ENCODE measurements around the gene CTSD. TPM values are rescaled to one million over a fixed set of nuclear protein-coding genes. Genes with fewer than 3 reads are reported as not detected.

CTSD gene
- total and polyA plus RNA-seq, 2 of the 8 experiments (the other 6 are each of a cell fraction or from before 2014, with no cell fraction given), result 169 to 173 TPM

DNA sequence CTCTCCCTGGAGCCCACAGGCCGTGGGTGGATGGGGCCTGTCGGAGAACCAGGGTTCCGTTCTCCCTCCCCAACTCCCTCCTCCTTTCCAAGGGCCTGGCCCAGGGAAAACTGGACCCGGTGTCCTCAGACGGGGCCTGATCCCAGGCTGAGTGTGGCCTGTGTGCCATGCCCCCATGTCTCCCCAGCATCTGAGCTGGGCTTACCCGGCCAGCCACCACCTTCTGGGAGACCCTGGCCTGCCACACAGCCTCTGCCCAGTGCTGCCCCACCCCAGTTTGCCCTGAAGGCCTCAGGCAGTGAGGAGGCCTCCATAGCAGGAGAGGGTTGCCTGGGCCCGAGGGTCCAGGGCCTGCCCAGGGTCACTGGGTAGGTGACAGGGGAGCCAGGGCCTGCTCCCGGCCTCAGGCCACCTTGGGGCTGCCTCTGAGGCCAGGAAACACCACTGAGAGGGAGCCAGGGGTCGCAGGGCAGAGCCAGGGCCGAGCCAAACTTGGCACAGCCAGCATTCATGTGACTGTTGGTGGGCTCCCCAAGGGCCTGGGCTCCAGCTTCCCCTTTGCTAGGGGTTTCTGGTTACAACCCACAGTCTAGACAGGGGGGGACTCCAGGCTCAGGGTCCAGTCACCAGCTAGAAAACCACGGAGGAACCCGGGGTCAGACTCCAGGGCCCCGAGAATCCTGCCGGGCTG is 12.7 kb downstream of the CTSD start:
- no peak for FAIRE-seq
- H4K5ac ChIP-seq (ENCODE audit: insufficient read length, low read depth, low read length), result no peak overlapping the region
- peaks cover 12 to 32% (median 27%) of the 10 kb centered on the region in 4 experiments; a peak in 6 of 7 replicates for H3K27me3 ChIP-seq (replicated peaks in 1 of 4; ENCODE audit: control insufficient read depth in 3 of 4, extremely low read depth in 1 of 4, insufficient read depth in 3 of 4, low read length in 3 of 4)
- WGBS, 2 experiments (ENCODE audit: extremely low coverage in 1 of 2, insufficient coverage in 1 of 2, insufficient read length in 1 of 2, insufficient replicate concordance in 2 of 2, low coverage in 1 of 2, low lambda C conversion rate in 2 of 2, missing lambda C conversion rate in 1 of 2), result 88% methylated on average over 13 of the region's 14 CpGs; no CpG with 5 or more reads in 1 of the 2 experiments
- no peak overlapping the region for H3K56ac ChIP-seq (replicated peaks; ENCODE audit: insufficient read length, low read depth, low read length)
- ChIA-PET POLR2A (ENCODE audit: partially characterized antibody) (interaction anchor here (2.3 kb wide), 1 partner anchor 13 kb away, joined by 6 read pairs; the partner anchor contains the start of gene CTSD), CTCF (ENCODE audit: partially characterized antibody) (interaction anchor here (1.3 to 3.2 kb wide), 3 partner anchors 74 to 88 kb away, joined by 3 to 15 read pairs (median 7); partner anchors contain the start of gene TNNI2)
- no peak overlapping the region for H2BK15ac ChIP-seq (ENCODE audit: low read length)
- no peak overlapping the region for H2BK12ac ChIP-seq (ENCODE audit: low read depth, low read length)
- DNase-seq (ENCODE audit: low read depth in 1 of 2, low spot score in 2 of 2), result no peak
- peaks cover 0 to 14% (median 4%) of the 10 kb centered on the region in 4 experiments; a peak in 5 of 7 replicates for H3K4me1 ChIP-seq (replicated peaks in 1 of 4; ENCODE audit: control insufficient read depth in 3 of 4, insufficient read depth in 4 of 4, low read length in 3 of 4)
- no peak overlapping the region for H3K4ac ChIP-seq (replicated peaks; ENCODE audit: insufficient read length, low read depth, low read length)
- peak overlapping the region; percentile 53; the same call in 1 of the 2 replicates for H4K8ac ChIP-seq (ENCODE audit: extremely low read depth, insufficient read depth, low read length)
- H2BK20ac ChIP-seq (ENCODE audit: low read length), result no peak overlapping the region
- no peak overlapping the region for H3K27ac ChIP-seq (ENCODE audit: low read depth, low read length)
- H2AK5ac ChIP-seq (ENCODE audit: low read depth, low read length), result no peak overlapping the region
- H3K9ac ChIP-seq (replicated peaks in 1 of 4; ENCODE audit: extremely low read depth in 1 of 4, low read depth in 3 of 4, low read length in 3 of 4), result no peak overlapping the region
- H3K36me3 ChIP-seq (ENCODE audit: control insufficient read depth in 2 of 4, insufficient read depth in 4 of 4, low read length in 3 of 4), result peaks cover 0 to 12% (median 3%) of the 10 kb centered on the region in 4 experiments; a peak in 4 of 8 replicates
- no peak overlapping the region for H3K23ac ChIP-seq (ENCODE audit: insufficient read length)
- H3K14ac ChIP-seq (ENCODE audit: insufficient read length), result no peak overlapping the region
- H3K4me3 ChIP-seq (ENCODE audit: extremely low read depth in 1 of 4, insufficient read depth in 2 of 4, low read depth in 3 of 4, low read length in 4 of 4), result no peak overlapping the region
- H3K9me3 ChIP-seq (ENCODE audit: insufficient read depth in 2 of 2, low read depth in 1 of 2, low read length in 1 of 2), result no peaks in the 10 kb centered on the region
- peaks cover 8 to 12% of the 10 kb centered on the region in 2 experiments for H4K20me1 ChIP-seq (replicated peaks in 1 of 2; ENCODE audit: control insufficient read depth in 1 of 2, insufficient read depth in 2 of 2, low read length in 2 of 2)
- peaks cover 9% of the 10 kb centered on the region; the same call in 1 of the 2 replicates for H3K23me2 ChIP-seq (ENCODE audit: low read depth, low read length)
- no peaks in the 10 kb centered on the region for H3K79me1 ChIP-seq (ENCODE audit: low read depth, low read length)
- H2AFZ ChIP-seq (ENCODE audit: low read length), result no peak overlapping the region
- H3K4me2 ChIP-seq (ENCODE audit: insufficient read depth in 1 of 2, low read depth in 2 of 2, low read length in 2 of 2), result no peak overlapping the region
- no peaks in the 10 kb centered on the region for H3K79me2 ChIP-seq (ENCODE audit: control insufficient read depth in 1 of 2, insufficient read depth in 2 of 2, low read length in 2 of 2)
- no peak overlapping the region for H3K18ac ChIP-seq (ENCODE audit: extremely low read depth, low read length)
- no peak overlapping the region for H2BK120ac ChIP-seq (replicated peaks; ENCODE audit: low read depth, low read length)
- no peak overlapping the region for H2BK5ac ChIP-seq (ENCODE audit: low read depth, low read length)
- no peak overlapping the region for H4K91ac ChIP-seq (replicated peaks; ENCODE audit: insufficient read length, low read length)
- TF ChIP-seq TCF12 (IDR thresholded peaks at IDR 0.05; ENCODE audit: low read depth, low read length), result no peak
- TF ChIP-seq SP4 (IDR thresholded peaks at IDR 0.05; ENCODE audit: low read length), result no peak
- no peak for TF ChIP-seq CBX8 (IDR thresholded peaks at IDR 0.05; ENCODE audit: borderline replicate concordance, low read depth, low read length)
- TF ChIP-seq KDM5A (IDR thresholded peaks at IDR 0.05; ENCODE audit: low read length), result no peak
- no peak for TF ChIP-seq EZH2 (IDR thresholded peaks at IDR 0.05; ENCODE audit: low read depth, low read length, severe bottlenecking)
- no peak for TF ChIP-seq GABPA (IDR thresholded peaks at IDR 0.05; ENCODE audit: borderline replicate concordance, insufficient read depth, low read length)
- TF ChIP-seq NRF1 (IDR thresholded peaks at IDR 0.05; ENCODE audit: low read depth, low read length), result no peak
- no peak for TF ChIP-seq E2F6 (IDR thresholded peaks at IDR 0.05)
- no peak for TF ChIP-seq PHF8 (conservative IDR thresholded peaks at IDR 0.05; ENCODE audit: low read depth, low read length)
- TF ChIP-seq TAF1 (IDR thresholded peaks at IDR 0.05; ENCODE audit: low read depth, low read length), result no peak
- TF ChIP-seq BCL11A (IDR thresholded peaks at IDR 0.05; ENCODE audit: low read depth in 2 of 2, low read length in 2 of 2), result no peak
- TF ChIP-seq NANOG (IDR thresholded peaks at IDR 0.05; ENCODE audit: insufficient read depth, low read depth, low read length, poor library complexity, severe bottlenecking), result no peak
